UCSD-AML1 (cell line): ENCODE data around the gene PPCDC.

ENCODE experiments used
- DNase-seq: peaks from one replicate; lab custom pipeline; 2025; ENCODE audit not compliant: unreplicated experiment; lab: John Stamatoyannopoulos, UW

The PPCDC gene

DNA sequence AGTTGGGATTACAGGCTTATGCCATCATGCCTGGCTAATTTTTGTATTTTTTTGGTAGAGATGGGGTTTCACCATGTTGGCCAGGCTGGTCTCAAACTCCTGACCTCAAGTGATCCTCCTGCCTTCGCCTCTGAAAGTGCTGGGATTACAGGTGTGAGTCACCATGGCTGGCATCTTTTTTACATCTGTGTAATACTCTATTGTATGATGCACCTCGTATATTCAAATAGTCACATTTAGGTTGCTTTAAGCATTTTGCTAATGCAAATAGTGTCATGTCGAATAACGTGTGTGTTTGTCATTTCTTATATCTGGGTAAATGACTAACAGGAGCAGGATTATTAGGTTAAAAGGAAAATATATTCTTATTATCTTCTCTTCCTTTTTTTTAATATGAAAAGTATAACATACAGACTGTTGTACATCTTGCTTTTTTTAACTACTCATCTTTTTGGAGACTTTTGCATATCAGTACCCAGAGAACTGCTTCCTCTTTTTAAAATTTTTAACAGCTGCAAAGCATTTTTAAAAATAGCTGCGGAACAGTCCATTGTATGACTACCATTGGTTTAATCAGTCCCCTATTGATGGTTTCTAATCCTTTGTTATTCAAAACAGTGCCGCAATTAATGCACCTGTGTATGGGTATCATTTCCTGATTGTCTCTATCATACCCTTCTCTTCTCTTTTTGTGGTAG is 14.6 kb upstream of the PPCDC start:
- DNase-seq: no peak

DNA sequence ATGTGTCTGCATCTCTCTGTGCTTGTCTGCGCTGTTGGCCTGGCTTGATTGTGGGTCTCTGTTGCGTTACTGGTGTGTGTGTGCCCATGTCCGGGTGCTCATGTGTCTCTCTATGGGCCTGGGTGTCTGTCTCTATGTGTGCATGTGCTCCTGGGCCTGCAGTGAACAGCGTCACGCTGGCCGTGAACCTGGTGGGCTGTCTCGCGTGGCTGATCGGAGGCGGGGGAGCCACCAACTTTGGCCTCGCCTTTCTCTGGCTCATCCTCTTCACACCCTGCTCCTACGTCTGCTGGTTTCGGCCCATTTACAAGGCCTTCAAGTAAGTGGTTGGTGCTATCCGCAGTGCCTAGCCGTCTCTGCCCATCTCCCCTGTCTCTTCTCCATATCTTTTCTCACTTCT is 7.0 kb upstream of the PPCDC start:
- no peak for DNase-seq

DNA sequence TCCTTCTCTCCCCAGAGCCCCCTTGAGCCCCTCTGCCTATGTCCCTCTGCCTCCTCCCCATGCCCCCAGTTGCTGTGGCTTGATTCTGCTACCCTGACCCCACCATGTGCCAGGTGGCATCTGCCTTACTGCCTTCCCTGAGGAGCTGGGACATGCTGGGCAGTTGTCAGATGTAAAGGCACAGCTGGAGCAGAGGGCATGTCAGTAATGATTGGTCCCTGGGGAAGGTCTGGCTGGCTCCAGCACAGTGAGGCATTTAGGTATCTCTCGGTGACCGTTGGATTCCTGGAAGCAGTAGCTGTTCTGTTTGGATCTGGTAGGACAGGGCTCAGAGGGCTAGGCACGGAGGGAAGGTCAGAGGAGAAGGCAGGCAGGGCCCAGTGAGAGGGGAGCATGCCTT is 3.5 kb upstream of the PPCDC start:
- DNase-seq: no peak

DNA sequence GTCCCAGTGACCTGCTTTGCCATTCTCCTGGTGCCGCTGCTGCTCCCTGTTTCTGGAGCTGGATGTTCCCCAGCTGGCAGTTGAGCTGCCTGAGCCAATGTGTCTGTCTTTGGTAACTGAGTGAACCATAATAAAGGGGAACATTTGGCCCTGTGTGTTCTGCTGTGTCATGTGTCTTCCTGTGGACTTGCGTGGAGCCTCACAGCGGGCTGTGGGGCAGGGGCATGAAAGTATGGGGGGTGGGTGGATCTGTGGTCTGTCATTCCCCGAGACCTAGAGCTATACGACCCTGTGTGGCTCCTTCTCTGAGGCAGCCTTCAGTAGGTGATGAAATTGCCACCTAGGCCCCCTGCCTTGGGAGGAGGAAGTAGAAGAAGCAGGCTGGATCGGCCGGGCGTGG is 2.0 kb upstream of the PPCDC start:
- no peak for DNase-seq

DNA sequence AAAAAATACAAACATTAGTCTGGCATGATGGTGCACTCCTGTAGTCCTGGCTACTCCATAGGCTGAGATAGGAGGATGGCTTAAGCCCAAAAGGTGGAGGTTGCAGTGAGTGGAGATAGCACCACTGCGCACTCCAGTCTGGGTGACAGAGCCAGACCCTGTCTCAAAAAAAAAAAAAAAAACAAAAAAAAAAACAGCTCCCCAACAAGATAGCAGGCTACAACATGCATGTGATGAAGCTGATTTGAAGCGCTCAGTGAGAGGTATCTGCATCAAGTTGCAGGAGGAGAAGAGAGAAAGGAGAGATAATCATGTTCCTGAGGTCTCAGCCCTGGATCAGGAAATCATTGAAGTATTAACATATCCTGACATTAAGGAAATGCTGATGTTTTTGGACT is 608 bp upstream of the PPCDC start:
- no peak for DNase-seq

DNA sequence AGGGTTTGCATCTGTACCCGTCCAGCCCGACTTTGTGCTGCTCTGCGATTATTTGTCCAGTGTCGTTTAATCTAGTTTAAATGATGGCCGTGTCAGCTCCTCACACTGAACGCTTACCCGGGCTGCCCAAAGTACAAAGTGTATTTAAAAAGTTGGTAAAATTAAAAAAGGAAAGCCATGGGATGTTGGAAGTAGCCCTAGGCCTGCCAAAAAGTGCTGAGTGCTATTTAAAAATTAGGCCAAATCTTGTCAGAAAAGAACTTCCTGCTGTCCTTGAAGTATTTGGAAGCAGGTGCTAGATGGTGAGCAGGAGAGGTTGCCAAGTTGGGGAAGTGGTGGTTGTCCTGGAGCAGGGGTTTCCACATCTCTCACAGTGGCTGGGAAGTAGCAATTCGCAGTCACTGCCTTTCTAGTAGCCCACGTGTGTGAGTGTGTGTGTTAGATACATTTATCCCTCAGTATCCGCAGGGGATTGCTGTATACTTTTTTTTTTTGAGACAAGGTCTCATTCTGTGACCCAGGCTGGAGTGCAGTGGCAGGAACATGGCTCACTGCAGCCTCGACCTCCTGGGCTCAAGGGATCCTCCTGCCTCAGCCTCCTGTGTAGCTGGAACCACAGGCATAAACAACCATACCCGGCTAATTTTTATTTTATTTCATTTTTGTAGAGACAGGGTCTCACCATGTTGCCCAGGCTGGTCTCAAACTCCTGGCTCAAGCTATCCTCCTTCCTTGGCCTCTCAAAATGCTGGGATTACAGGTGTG is 664 bp downstream of the PPCDC start:
- peak; percentile 38 for DNase-seq

DNA sequence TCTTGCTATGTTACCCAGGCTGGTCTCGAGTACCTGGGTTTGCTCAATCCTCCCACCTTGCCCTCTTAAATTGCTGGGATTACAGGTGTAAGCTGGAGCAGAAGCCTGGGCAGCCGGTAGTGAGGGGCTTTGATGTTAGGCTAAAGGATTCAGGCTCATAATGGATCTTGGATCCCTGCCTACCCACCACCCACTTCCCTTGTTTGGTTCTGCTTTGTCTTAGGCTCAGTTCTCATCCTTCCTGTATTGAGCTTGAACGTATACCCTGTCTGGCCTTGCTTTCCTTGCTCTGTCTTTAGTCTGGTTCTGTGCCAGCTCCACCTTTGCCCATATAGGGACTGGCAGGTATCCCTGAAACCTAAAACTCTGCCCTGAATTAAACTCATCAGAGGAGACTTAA is 1.7 kb downstream of the PPCDC start:
- no peak for DNase-seq

DNA sequence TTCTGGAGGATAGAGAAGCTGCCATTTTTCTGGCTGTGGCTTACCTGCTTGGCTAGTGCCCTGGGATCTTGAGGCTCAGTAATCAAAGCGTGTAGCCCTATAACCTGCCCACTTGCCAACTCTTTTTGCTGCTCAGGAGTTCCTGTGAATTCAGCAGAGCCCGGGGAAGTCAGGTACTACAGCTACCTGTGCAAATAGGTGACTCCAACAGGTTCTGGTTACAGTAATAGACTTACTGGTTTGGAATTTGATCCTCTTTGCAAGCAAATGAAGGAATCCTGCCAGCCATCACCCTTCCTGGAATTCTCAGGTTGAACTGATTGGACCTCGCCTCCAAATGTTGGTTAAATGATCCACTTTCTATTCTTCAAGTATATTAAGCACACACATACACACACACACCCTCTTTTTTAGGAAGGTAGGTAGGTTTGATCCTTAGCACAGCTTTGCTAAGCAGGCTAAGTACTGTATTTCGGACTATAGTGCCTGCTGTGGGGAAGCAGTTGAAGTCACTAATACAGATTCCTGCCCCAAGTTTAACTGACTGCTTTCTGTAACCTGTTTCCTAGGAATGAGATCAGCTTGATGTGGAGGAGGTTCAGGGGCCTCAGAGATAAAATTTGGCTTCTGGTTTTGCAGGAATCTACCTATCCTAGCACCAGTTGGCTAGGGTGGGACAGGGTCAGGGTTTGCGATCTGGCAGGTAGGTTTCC is 2.3 kb downstream of the PPCDC start:
- DNase-seq: no peak

DNA sequence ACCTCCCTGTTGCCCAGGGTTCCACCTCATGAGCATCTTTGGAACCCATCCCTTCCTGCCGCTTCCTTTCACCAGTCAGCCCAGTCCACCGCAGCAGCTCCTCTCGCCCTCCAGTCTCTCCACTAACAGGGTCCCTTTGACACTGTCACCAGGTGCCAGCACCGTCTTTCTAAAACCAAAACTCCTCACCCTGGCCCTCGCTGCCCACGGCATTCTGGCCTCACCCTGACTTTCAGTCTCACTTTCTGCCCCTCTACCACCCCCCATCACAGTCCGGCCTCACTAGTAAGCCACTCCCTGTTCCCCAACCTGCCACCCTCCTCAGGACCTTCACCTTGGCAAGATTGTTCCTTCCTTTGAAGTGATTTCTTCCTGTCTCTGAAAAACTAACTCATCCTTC is 4.2 kb downstream of the PPCDC start:
- no peak for DNase-seq

DNA sequence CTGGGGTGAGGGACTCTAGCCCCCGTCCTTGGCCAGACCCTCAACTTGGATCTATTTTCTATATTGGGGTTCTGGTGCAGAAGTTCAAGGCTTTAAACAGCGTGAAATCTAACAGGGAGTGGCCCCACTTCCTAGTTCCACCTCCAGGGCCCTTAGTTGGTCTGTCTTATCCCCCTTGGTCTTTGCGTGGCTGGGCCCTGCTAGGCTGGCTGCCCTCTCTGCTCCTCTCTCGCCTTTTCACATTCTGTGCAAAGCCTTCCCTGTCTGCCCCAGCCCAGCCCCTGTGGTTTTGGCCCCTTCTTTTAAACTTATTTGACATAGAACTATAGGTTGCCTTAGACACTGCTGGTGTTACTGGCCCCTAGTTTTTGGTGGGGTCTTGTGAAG is 5.6 kb downstream of the PPCDC start:
- no peak for DNase-seq

DNA sequence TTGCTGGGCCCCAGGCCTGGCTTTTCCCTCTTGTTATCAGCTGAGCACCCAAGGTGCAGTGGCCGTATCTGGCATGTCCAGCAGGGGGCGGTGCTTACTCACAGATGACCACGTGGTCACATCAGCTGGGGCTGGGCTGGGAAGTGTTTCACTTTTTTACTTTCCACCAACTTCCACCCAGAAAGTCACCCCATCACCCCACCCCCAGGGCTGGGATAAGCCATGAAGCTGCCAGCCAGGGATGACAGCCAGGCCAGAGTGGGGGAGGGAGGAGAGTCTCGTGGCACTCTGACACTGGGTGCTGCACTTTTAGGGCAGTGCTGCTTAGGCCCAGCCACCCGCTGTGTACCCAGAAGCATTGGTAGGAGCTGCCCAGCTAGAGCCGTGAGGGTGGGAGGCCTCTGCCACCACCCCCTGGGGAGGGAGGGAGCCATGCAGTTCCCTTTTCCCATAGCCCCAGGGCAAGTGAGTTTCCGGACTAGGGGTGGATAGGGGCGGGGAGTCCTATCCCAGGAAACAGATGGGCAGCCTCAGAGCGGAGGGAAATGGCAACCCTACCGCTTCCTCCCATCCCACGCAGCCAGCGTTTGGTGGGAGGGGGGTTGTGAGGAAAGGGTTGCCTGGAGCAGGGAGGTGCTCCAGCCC is 6.1 kb downstream of the PPCDC start:
- DNase-seq: peak; percentile 99

DNA sequence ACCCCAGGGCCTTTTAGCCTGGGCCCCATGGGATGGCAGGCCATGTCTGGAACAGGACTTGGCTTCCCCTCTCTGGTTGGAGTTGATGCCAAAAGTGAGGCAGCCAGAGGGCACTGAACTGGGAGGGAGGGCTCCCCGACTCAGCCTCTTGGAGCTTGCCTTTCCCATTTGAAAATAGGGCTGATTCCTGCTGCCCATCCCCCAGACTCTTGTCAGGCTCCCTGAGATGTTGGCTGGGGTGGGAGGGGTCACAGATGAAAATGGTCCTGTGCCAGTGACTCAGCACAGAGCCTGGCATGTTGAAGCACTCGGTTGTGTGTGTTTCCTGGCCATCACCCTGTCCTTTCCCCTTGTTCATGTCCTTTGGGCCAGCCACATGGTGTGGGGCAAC is 6.6 kb downstream of the PPCDC start:
- no peak for DNase-seq

DNA sequence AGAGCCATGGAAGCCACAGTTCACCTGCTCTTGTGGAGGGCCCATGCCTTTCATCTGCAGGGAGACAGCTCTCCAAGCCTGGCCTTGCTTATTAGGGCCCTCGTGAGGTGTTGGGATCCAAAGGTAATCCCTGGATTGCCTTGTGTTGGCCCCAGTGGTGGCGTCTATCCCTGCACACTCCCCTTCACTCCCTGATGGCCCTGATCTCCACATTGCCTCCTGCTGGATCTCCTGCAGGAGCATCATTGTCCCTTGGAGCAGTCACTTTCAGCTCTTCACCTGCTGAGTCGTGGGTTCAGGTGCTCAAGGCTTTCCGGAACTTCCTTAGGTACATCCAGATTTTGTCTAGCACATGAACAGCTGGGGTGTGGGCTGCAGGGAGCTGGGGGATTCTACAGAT is 7.0 kb downstream of the PPCDC start:
- DNase-seq: no peak

DNA sequence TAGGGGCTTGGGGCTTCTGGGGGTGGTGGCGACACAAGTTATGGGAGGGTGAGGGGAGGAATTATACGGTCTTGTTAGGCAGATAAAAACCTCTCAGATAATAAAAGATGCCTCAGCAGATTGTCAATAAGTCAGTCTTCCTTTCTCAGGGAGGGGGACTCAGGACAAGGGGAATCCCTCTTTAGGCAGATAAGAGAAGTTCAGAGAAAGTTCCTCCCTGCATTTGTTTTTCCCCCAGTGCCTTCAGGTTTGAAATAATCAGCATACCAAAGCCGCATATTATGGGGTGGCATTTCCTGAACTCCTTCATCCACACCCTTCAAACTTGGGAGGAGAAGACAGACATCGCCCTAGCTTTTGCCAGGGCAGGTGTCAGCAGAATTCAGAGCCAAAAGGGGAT is 8.5 kb downstream of the PPCDC start:
- DNase-seq: no peak

DNA sequence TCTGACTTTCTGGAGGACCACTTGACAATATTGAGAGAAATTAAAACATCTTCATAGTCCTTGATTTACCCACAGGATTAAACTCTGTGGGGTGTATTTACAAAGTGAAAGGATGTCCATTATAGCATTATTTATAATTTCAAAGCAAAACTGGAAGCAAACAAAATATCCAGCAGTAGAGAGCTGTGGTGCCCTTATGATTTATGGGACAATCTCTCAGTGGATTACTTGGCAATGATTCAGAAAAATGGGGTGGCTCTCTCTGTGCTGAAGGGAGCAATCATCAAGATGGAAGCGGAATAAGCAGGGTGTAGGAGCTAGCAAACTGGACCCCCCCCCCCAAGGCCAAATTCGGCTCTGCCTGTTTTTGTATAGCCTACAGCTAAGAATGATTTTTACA is 9.0 kb downstream of the PPCDC start:
- DNase-seq: no peak

DNA sequence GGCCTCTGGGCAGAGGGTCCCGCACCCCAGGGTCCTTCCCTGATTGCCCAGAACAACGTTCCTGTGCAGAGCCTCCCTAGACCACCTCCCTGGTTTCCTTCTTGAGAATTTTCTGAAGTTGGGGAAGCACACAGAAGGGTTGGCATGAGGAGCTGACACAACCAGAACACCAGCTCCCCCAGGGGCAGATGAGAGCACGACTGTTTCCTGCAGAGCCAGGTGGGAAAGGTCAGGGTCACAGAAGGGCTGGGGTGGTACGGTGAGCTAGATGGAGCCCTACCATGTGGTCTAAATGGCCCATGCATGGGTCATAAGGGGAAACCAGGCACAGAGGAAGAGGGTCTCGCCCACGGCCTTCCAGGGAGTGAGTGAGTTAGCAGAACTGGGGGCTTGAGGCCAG is 10.4 kb downstream of the PPCDC start:
- DNase-seq: no peak

DNA sequence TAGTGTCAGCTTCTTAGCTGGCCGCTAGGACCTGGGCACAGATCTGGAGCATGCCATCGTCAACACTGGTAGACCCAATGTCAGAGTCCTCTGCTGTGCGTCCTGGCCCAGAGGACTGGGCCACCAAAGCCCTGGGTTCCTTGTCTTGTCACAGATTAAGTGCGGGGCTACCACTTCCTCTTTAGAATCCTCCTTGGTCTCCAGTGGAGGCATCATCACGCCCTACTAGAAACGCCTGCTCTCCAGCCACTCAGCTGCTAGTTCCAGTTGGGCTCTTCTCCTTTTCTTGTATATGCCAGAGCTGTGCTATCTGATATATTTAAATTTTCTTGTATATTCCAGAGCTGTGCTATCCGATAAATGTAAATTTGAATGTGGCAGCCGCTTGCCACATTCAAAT is 11.2 kb downstream of the PPCDC start:
- no peak for DNase-seq

DNA sequence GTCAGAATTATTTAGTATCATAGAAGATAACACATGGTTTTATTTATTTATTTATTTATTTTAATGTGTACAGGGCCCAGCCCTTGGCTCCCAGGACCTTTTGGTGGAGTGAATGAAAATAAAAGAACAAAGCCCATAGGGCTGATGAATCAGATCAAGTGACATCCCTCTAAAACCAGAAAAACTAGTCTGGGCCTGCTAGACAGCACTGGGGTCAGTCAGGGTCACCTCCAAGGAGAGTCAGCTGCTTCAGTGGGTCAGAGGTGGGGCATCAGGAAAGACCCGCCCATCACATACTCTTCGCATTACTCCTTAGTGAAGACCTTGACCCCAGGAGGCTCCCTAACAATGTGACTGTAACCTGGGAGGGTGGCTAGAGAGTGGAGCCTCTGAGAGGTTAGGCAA is 12.8 kb downstream of the PPCDC start:
- no peak for DNase-seq

DNA sequence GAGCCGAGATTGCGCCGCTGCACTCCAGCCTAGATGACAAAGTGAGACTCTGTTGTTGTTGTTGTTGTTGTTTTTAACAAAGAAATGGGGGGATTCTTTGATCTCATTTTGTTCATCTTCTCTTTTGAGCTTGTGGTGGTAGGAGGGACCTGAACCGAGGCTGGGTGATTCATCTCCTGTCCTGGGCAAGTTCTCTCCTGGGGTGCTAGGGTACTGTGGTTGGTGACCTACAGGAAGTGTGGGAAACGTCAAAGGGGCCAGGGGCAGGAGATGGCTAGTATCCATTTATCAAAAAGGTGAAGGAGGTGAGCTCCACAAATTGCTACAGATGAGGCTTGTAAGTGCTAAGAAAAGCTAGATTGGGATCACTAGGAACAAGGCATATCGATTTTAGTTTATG is 14.3 kb downstream of the PPCDC start:
- DNase-seq: no peak

DNA sequence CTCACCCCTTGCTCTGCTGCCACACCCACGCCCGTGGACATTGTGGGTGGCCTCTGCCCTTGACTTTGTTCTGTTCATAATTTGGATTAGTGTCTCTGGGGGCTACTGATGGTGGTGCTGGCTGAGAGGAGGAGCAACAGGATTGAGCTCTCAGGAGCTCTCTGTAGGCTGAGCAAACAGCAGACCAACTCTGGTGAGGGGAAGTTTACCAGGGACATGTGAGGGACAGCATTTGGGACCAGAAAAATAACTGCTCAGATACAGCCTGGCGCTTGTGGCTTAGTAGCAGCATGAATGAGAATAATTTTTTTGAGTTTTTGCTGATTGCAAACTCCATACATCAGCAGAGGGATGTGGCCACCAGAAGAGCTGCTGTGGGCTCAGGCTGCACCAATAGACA is 14.8 kb downstream of the PPCDC start:
- DNase-seq: no peak

DNA sequence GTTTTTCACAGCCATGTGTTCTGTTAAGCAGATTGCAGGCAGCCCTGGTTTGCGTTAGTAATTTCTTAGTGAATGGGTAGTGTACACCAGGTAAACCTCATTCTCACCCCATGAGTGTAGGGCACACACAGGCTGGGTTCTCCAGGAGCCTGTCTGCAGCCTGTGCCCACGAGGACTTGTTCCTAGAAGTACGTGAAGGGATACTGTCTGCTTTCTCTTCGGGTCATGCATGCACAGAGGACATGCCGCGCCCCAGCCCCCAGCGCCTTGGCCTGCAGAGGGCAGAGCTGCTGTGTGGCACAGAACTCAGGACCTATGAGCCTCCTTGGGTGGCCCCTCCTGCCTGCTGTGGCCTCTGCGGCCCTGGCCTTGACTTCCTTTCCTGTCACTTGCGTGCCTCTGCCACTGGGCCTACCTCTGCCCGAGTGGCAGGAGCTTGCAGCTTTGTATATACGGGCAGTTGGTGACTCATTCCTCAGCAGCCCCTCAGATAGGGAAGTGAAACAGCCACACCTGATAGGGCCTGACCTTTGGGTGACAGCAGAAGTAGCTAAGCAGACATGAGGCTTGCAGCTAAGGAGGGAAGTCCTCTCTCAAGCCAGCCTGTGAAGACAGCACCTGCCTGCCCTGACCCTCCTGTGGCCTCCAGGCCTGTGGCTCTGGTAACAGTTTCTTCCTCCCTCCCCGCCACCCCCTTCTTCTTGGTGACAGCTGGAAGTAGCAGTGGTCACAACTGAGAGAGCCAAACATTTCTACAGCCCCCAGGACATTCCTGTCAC is 19.5 kb downstream of the PPCDC start:
- peak; percentile 97 for DNase-seq
